Activated naive CD8-positive, alpha-beta T cell treated with anti-CD3 and anti-CD28 coated beads, Interleukin-2, amount 50 U/mL, for 16 hours (primary cell): ENCODE results near the gene DNAH14.
"Not testable (repeated sequence)": the region's sequence is repeated elsewhere in the genome, so short reads cannot be mapped to it uniquely, and the experiment has no call there.

Experiments
- DNase-seq: peaks from one replicate; pipeline ENCODE4 v3.0.0-alpha.2; 2020; ENCODE audit warnings: low read depth, low spot score

DNAH14 gene

GRCh38 chr1:225342695-225343094, 413.2 kb downstream of the DNAH14 start:
- DNase-seq: no peak

GRCh38 chr1:225343618-225344017, 414.1 kb downstream of the DNAH14 start:
- no peak for DNase-seq

DNA sequence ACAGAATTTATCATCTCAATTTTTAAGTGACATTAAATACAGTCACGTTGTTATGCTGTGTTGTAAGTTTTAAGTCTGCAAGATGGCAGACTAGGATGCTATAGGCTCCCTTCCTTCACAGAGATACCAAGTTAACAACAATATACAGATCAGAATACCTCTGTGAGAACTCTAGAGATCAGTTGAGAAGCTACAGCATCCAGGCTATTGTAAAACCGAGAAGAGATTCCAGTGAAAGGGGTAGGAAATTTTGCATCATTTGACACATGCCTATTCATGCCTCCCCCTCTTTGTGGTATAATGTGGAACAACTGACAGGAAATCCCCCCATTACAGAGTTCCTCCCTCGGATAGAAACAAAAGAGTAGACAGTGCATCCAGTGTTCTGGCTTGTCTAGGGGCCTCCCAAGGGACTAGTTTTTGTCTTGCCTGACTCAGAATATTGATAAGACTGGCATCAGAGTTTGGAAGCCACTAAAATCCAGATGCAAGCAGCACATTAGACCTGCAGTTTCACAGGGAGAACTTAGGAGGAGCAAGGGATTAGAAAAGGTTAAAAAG, 417.7 kb downstream of the DNAH14 start:
- no peak for DNase-seq

DNA sequence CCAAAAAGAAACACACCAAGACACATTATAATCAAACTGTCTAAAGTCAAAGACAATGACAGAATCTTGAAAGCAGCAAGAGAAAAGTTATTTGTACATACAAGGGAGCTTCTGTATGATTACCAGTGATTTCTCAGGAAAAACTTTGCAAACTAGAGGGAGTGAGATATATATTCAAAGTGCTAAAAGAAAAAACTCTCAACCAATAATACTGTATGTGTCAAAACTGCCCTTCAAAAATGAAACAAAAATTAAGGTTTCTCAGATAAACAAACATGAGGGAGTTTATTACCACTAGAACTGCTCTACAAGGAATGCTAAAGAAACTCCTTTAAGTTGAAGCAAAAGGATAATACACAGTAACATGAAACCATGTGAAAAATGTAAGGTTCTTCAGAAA, 418.9 kb downstream of the DNAH14 start:
- DNase-seq: no peak

DNA sequence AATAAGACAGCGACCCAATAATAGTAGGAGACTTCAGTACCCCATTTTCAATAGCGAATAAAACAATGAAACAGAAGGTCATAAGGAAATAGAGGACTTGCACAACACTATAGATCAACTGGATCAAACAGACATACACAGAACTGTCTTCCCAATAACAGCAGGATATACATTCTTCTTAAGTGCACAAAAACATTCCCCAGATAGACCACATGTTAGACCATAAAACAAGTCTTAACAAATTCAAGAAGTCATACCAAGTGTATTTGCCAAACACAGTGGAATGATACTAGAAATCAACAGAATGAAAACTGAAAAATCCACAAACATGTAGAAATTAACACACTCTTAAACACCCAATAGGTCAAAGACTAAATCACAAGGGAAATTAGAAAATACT, 420.4 kb downstream of the DNAH14 start:
- DNase-seq: no peak

DNA sequence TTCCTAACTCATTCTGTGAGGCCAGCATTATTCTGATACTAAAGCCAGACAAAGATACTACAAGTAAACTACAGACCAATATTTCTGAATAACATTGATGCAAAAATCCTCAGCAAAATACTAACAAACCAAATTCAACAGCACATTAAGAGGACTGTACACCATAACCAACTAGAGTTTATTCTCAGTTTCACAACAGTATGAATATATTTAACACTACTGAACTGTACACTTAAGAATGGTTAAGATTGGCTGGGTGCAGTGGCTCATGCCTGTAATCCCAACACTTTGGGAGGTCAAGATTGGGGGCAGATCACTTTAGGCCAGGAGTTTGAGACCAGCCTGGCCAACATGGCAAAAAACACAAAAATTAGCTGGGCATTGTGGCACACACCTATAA, 421.4 kb downstream of the DNAH14 start:
- DNase-seq: no peak

DNA sequence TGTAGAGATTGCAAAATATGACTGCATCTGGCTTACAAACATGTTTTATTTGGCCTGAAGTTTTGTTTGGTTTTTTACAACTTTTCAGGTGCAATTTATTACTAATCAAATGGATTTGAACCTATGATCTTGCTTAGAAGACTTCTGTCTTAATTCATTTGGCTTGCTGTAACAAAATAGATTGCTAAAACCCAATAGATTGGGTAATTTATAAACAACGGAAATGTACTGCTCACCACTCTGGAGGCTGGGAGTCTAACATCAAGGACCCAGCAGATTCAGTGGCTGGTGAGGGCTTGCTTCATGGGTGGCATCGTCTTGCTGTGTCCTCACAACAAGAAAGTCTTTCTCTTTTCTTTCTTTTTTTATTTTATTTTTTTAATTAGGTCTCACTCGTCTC, 425.4 kb downstream of the DNAH14 start:
- no peak for DNase-seq

- no peak for DNase-seq
Observed at GRCh38 chr1:225355863-225356262, 426.4 kb downstream of the DNAH14 start.

GRCh38 chr1:225360119-225360518, 430.6 kb downstream of the DNAH14 start:
- DNase-seq: no peak

- no peak for DNase-seq
Observed at GRCh38 chr1:225361176-225361575, 431.7 kb downstream of the DNAH14 start.

GRCh38 chr1:225362805-225363204, 433.3 kb downstream of the DNAH14 start:
- DNase-seq: no peak

GRCh38 chr1:225364439-225364838, 435.0 kb downstream of the DNAH14 start:
- DNase-seq: no peak

GRCh38 chr1:225366018-225366417, 436.5 kb downstream of the DNAH14 start:
- DNase-seq: no peak

GRCh38 chr1:225366552-225366951, 437.1 kb downstream of the DNAH14 start:
- no peak for DNase-seq

DNA sequence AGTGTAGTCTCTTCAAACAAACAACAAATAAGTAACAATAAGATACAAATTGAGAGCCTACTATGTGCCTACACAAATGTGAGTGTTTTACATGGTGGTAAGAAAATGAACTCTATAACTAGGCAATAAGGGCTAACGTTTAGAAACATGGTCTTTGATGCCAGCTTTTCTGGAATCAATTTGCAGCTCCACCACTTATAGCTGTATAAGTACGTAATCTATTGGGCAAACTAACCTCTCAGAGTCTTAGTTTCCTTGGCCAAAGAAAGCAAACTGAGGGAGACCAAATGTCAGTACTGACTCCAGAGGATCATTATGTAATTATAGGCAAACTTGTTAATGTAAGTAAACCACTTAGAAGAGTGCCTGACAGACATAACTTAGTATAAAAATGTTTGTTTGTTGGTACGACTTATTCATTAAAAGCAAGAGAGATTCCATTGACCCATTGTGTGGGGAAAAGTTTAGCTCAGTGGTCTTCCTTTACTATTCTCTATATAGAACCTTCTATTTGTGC, 438.6 kb downstream of the DNAH14 start:
- DNase-seq: no peak

DNA sequence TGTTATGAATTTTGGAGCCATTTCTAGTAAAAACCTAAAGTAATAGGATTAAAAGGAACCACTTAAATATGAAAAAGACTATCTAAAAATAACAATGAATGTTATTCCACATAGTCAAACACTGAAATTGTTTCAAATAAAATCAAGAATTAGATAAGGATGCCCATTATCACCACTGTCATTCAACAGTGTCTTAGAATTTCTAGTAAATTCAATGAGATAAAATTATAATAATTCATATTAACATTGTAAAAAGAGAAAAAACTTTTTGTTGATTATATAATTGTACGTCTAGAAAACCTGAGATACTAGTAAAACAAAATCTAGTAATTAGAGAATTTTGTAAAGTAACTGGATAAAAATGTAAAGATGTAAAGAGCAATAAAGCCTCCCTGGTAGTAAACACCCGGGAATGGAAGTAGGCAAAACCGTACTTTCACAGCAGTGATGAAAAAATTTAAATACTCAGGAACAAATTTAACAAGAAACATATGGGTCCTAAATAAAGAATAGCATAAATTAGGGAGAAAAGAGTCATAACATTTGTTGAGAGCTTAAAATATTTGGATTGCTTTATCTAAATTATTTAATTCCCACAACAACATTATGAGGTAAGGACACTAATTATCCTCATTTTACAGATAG, 442.0 kb downstream of the DNAH14 start:
- no peak for DNase-seq

DNA sequence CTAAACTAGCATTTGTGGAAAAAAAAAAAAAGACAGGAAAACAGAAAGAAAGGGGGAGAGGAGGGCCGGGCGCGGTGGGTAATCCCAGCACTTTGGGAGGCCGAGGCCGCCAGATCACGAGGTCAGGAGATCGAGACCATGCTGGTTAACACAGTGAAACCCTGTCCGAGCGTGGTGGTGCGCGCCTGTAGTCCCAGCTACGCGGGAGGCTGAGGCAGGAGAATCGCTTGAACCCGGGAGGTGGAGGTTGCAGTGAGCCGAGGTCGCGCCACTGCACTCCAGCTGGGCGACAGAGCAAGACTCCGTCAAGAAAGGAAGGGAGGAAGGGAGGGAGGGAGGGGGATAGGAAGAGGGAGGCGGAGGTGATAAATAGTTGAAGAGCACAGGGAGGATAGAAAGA, 443.7 kb downstream of the DNAH14 start:
- DNase-seq: no peak

DNA sequence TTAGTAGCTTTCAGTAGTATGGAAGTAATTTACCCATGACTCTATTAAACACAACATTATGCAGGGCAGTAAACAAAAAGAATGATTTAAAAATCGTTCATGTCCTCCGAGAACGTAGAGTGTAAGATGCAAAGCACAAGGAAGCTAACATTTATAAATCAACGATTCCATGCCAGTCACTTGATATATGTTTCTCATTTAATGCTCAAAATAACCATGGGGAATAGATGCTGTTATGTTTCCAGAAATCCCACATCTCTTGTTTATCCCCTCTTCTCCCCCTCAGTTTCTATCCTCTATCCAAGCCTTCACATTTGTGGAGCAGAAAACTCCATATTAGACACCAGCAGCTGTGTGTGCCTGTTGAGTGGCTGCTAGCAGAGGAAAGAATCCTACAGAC, 445.5 kb downstream of the DNAH14 start:
- no peak for DNase-seq

DNA sequence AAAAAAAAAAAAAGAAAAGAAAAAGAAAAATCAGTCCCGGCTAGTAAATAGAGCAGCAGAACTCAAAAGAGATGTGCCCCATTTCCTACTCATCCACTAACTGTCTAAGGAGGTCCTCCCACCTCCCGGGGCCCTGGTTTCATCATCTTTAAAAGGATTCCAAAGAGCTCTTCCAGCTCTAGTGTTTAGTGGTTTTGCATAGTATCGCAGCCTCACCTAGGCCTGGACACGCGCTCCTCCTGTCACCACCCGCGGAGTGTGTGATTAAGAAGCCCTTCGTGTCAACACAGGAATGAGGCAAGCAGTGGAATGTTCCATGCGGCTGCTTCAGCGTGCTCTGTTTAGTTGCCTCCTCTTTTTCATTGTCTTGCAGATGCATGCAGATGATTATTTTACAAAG, 449.4 kb downstream of the DNAH14 start:
- DNase-seq: no peak

DNA sequence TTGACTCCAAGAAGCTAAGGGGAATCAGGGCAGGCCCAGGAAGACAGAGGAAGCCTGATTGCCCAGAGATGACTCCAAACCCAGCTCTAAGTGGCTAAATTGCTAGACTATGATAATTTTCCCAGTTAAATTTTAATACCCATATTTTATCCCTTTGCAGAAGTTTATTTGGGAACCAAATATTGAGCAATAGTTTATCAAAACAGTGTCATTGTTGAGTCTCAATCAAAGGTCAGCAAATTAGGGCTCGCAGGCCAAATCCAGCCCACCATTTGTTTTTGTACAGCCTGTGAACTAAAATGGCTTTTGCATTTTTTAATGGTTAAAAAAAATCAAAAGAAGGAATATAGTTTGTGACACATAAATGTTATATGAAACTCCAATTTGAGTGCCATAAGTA, 451.2 kb downstream of the DNAH14 start:
- no peak for DNase-seq

GRCh38 chr1:225386860-225387259, 457.4 kb downstream of the DNAH14 start:
- DNase-seq: not testable (repeated sequence)

- no peak for DNase-seq
Observed at GRCh38 chr1:225388372-225388771, 458.9 kb downstream of the DNAH14 start.

DNA sequence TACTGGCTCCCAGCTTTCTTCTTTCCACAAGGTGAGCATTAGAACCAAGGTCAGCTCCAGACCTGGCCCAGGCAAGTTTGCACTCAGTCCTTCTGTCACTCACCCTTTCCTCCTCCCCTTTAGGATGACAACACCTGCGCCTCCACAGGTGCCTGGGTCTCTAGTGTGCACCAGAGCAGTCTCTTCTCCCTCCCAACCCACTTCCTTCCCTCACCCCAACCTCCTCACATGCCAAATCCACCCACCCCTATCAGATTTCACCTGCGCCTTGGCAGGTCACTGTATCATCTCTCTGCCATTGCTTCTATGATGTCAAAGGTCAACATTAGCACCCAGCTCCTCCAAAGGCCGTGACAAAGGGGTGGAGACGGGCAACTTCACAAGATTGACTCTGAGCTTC, 460.4 kb downstream of the DNAH14 start:
- no peak for DNase-seq

DNA sequence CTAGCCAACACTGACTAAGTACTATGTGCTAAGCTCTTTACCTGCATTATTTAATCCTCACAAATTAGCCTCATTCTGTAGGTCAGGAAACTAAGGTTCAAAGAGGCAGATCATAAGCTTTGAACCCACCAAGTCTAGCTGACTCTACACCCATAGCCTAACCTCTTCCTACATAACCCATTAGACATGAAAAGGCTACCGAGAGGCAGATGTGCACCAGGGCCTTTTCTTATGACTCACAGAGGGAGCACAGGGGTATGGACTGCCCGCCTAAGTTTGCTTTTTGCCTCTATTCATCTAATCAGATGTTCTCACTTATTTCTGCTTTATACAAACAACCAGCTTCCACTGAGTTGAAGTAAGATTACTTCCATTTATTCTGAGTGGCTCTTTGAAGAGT, 466.9 kb downstream of the DNAH14 start:
- no peak for DNase-seq
